ENCODE results near the gene EN1. TPM values are rescaled to one million over a fixed set of nuclear protein-coding genes. Genes with fewer than 3 reads are reported as not detected.

The EN1 gene
- total and polyA plus RNA-seq, 2 donors (not counting 3 experiments of a cell fraction or from before 2014, with no cell fraction given), result not detected

DNA sequence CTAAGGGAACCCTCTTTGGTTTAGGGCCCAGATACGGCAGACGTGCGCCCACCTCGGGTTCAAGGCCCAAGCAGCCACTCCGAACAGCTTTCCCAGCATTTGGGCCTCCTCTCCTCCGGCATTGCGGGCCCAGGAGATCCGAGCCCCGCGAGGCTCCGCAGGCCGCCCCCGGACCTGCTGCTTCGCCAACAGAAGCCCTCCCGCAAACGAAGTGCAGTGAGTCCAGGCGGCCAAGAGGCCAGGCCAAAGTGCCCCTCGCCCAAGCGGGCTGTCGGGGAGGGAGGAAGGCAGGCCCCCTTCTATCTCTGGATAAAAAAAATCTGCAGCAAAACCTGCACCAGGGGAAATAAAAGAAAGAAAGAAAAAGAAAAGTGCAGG is 6.0 kb downstream of the EN1 start:
- Histone ChIP-seq H4K20me1 (replicated peaks; ENCODE audit: control insufficient read depth, extremely low read depth, insufficient read depth, low read length) (no peaks in the 10 kb centered on the region), H3K9me3 (replicated peaks; ENCODE audit: control insufficient read depth, insufficient read depth, low read length) (no peaks in the 10 kb centered on the region), H2AFZ (ENCODE audit: low read depth, low read length) (no peak overlapping the region), H3K4me1 (ENCODE audit: control insufficient read depth, extremely low read depth, insufficient read depth, low read length) (no peaks in the 10 kb centered on the region), H3K79me2 (ENCODE audit: control insufficient read depth, insufficient read depth, low read length) (no peaks in the 10 kb centered on the region), H3K9me1 (replicated peaks; ENCODE audit: control insufficient read depth, extremely low read depth, insufficient read depth, low read length) (no peaks in the 10 kb centered on the region), H3K4me2 (ENCODE audit: insufficient read depth, low read length) (no peak overlapping the region), H3K4me3 (replicated peaks in 1 of 3; ENCODE audit: insufficient read depth in 1 of 3, low read depth in 1 of 3, low read length in 3 of 3) (no peak overlapping the region), H3K27ac (ENCODE audit: insufficient read depth, low read depth, low read length) (no peak overlapping the region), H3K9ac (replicated peaks; ENCODE audit: extremely low read depth, insufficient read depth, low read length) (no peak overlapping the region), H3K27me3 (ENCODE audit: control insufficient read depth in 2 of 2, insufficient read depth in 2 of 2, low read length in 2 of 2) (peaks cover 90 to 91% of the 10 kb centered on the region in 2 experiments), H3K36me3 (ENCODE audit: control insufficient read depth in 2 of 2, extremely low read depth in 1 of 2, insufficient read depth in 2 of 2, low read length in 2 of 2) (no peaks in the 10 kb centered on the region)
- ChIA-PET POLR2A (no interaction called here), CTCF (no interaction called here)
- DNase-seq (ENCODE audit: low read depth, low spot score), result no peak
- dilution Hi-C loops (cut with MboI; ENCODE audit: extremely low pct_ligation_motif_present, low sequenced_read_pairs), result no loop called here
- TF ChIP-seq EZH2 (IDR thresholded peaks at IDR 0.05; ENCODE audit: borderline replicate concordance, low read depth, low read length, severe bottlenecking) (no peak), JUN (IDR thresholded peaks at IDR 0.05; ENCODE audit: borderline replicate concordance, insufficient read depth, insufficient read length, low read depth) (no peak), POLR2AphosphoS5 (IDR thresholded peaks at IDR 0.05; ENCODE audit: insufficient read depth, low read depth, low read length) (no peak), MYC (IDR thresholded peaks at IDR 0.05; ENCODE audit: low read depth, low read length) (no peak), POLR2A (IDR thresholded peaks at IDR 0.05; ENCODE audit: low read depth, low read length) (no peak), FOS (IDR thresholded peaks at IDR 0.05; ENCODE audit: borderline replicate concordance, insufficient read depth, low read length) (no peak), GATA2 (IDR thresholded peaks at IDR 0.05; ENCODE audit: insufficient read depth, insufficient read length, low read depth, low read length) (no peak)
- TF ChIP-seq, protein P1, sequence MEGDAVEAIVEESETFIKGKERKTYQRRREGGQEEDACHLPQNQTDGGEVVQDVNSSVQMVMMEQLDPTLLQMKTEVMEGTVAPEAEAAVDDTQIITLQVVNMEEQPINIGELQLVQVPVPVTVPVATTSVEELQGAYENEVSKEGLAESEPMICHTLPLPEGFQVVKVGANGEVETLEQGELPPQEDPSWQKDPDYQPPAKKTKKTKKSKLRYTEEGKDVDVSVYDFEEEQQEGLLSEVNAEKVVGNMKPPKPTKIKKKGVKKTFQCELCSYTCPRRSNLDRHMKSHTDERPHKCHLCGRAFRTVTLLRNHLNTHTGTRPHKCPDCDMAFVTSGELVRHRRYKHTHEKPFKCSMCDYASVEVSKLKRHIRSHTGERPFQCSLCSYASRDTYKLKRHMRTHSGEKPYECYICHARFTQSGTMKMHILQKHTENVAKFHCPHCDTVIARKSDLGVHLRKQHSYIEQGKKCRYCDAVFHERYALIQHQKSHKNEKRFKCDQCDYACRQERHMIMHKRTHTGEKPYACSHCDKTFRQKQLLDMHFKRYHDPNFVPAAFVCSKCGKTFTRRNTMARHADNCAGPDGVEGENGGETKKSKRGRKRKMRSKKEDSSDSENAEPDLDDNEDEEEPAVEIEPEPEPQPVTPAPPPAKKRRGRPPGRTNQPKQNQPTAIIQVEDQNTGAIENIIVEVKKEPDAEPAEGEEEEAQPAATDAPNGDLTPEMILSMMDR (IDR thresholded peaks at IDR 0.05; ENCODE audit: extremely low read depth in 1 of 2, insufficient read depth in 1 of 2, low read depth in 1 of 2, low read length in 2 of 2), result no peak
- BruUV-seq (replicated peaks), result no TSS peak
- intact Hi-C loops (cut with micrococcal nuclease), result no loop called here
- FAIRE-seq, result no peak

All from endothelial cell of umbilical vein (primary cell).